Measurements from ENCODE around the gene PPP2R2B.
"Not testable (repeated sequence)": the region's sequence is repeated elsewhere in the genome, so short reads cannot be mapped to it uniquely, and the experiment has no call there.

PPP2R2B gene

GRCh38 chr5:146643776-146644175 lies 234.8 kb downstream of the PPP2R2B start:
- no peak for DNase-seq
- intact Hi-C loops (cut with DNase I), result no loop called here

GRCh38 chr5:146642410-146642809 lies 236.1 kb downstream of the PPP2R2B start:
- no peak for DNase-seq
- intact Hi-C loops (cut with DNase I), result no loop called here

GRCh38 chr5:146641941-146642340 lies 236.6 kb downstream of the PPP2R2B start:
- DNase-seq, result no peak
- intact Hi-C loops (cut with DNase I), result no loop called here

- intact Hi-C loops (cut with DNase I), result no loop called here
- DNase-seq, result peak in 13 of 42 donors; percentile 6 to 63 (median 29)
These were observed 238.2 kb downstream of the PPP2R2B start for GRCh38 chr5:146640285-146640896.

- no peak for DNase-seq
- intact Hi-C loops (cut with DNase I), result no loop called here
These were observed 243.1 kb downstream of the PPP2R2B start for GRCh38 chr5:146635443-146635842.

- intact Hi-C loops (cut with DNase I), result no loop called here
- no peak for DNase-seq
These were observed 245.2 kb downstream of the PPP2R2B start for GRCh38 chr5:146633323-146633764.

GRCh38 chr5:146632620-146633322 lies 245.8 kb downstream of the PPP2R2B start:
- intact Hi-C loops (cut with DNase I), result no loop called here
- DNase-seq, result no peak

- intact Hi-C loops (cut with DNase I), result no loop called here
- DNase-seq, result no peak
These were observed 248.1 kb downstream of the PPP2R2B start for GRCh38 chr5:146630472-146630871.

GRCh38 chr5:146628950-146629349 lies 249.6 kb downstream of the PPP2R2B start:
- intact Hi-C loops (cut with DNase I), result no loop called here
- DNase-seq, result no peak

- intact Hi-C loops (cut with DNase I), result no loop called here
These were observed 251.6 kb downstream of the PPP2R2B start for GRCh38 chr5:146626936-146627335.

GRCh38 chr5:146624179-146624578 lies 254.4 kb downstream of the PPP2R2B start:
- intact Hi-C loops (cut with DNase I), result no loop called here
- no peak for DNase-seq

More at GRCh38 chr5:146626936-146627335, 251.6 kb downstream of the PPP2R2B start:
- DNase-seq, result no peak

GRCh38 chr5:146623666-146624065 lies 254.9 kb downstream of the PPP2R2B start:
- intact Hi-C loops (cut with DNase I), result no loop called here
- DNase-seq, result no peak

GRCh38 chr5:146623009-146623408 lies 255.5 kb downstream of the PPP2R2B start:
- intact Hi-C loops (cut with DNase I), result no loop called here
- no peak for DNase-seq

GRCh38 chr5:146622391-146622790 lies 256.2 kb downstream of the PPP2R2B start:
- intact Hi-C loops (cut with DNase I), result no loop called here

GRCh38 chr5:146620669-146621051 lies 257.9 kb downstream of the PPP2R2B start:
- peak in 15 of 42 donors; percentile 3 to 64 (median 28) for DNase-seq

More at GRCh38 chr5:146622391-146622790, 256.2 kb downstream of the PPP2R2B start:
- DNase-seq, result no peak

GRCh38 chr5:146620031-146620668 lies 258.4 kb downstream of the PPP2R2B start:
- intact Hi-C loops (cut with DNase I), result no loop called here
- peak in 2 of 42 donors; percentile 12 to 47 for DNase-seq

More at GRCh38 chr5:146620669-146621051, 257.9 kb downstream of the PPP2R2B start:
- intact Hi-C loops (cut with DNase I), result no loop called here

- DNase-seq, result peak in 11 of 42 donors; percentile 14 to 62 (median 37)
These were observed 260.1 kb downstream of the PPP2R2B start for GRCh38 chr5:146618434-146618833.

GRCh38 chr5:146609731-146610130 lies 268.8 kb downstream of the PPP2R2B start:
- intact Hi-C loops (cut with DNase I); DNase-seq: not testable (repeated sequence)

More at GRCh38 chr5:146618434-146618833, 260.1 kb downstream of the PPP2R2B start:
- intact Hi-C loops (cut with DNase I), result no loop called here

- no peak for DNase-seq
- intact Hi-C loops (cut with DNase I), result no loop called here
These were observed 270.8 kb downstream of the PPP2R2B start for GRCh38 chr5:146607659-146608332.

- intact Hi-C loops (cut with DNase I), result no loop called here
- DNase-seq, result no peak
These were observed 271.7 kb downstream of the PPP2R2B start for GRCh38 chr5:146606893-146607292.

Measured in head of caudate nucleus (tissue), 42 donors.